B cell (primary cell): ENCODE measurements around the gene ZNF483.

Experiments used
- EZH2 ChIP-seq: IDR thresholded peaks from 2 replicates; pipeline ENCODE4 v1.6.1; 2012; ENCODE audit warnings: borderline replicate concordance, low read depth, mild to moderate bottlenecking, moderate library complexity, low read length; ENCODE audit not compliant: insufficient read depth, poor library complexity, severe bottlenecking
- TF ChIP-seq, protein P1 (sequence below): fragments of 200-600 bp; IDR thresholded peaks from one replicate; pipeline ENCODE4 v1.8.0; 2022; ENCODE audit warnings: antibody characterized with exemption, mild to moderate bottlenecking

DNA sequence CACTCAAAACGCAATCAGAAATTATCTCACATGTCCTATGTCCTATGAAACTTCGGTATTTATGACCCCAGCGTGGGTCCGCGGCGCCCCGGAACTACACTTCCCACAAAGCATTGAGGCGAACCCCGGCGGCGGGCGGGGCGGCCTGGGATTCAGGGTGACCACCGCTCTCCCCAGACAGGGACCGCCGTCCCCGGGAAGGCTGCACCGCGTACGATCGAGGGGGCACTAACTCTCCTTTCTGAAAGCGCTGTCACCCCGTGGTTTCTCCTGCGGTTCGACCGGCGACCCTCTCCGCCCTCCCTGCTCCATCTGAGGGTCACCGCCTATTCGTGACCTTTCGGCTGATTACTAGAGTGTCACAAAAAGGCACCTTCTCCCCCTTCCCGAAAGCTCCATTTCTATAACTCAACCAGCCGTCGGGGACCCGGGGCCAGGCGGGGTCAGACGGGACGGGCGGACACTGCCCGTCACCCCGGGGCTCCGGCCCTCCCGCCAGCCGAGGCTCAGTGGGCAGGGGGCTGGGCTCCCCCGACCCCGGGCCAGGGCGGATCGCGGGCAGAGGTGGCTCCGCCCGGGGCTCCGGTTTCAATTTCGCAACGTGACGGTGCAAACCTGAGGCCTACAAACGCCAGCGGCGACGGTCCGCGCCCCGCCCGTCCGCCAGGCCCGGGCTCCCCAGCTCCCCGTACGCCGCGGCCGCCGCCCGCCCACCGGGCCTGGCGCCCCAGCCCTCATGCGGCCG, 42.1 kb upstream of the ZNF483 start:
- TF ChIP-seq, protein P1, sequence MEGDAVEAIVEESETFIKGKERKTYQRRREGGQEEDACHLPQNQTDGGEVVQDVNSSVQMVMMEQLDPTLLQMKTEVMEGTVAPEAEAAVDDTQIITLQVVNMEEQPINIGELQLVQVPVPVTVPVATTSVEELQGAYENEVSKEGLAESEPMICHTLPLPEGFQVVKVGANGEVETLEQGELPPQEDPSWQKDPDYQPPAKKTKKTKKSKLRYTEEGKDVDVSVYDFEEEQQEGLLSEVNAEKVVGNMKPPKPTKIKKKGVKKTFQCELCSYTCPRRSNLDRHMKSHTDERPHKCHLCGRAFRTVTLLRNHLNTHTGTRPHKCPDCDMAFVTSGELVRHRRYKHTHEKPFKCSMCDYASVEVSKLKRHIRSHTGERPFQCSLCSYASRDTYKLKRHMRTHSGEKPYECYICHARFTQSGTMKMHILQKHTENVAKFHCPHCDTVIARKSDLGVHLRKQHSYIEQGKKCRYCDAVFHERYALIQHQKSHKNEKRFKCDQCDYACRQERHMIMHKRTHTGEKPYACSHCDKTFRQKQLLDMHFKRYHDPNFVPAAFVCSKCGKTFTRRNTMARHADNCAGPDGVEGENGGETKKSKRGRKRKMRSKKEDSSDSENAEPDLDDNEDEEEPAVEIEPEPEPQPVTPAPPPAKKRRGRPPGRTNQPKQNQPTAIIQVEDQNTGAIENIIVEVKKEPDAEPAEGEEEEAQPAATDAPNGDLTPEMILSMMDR: no peak
- TF ChIP-seq EZH2: no peak
